Measurements from ENCODE around the gene MYO1E. TPM values are rescaled to one million over a fixed set of nuclear protein-coding genes. Genes with fewer than 3 reads are reported as not detected.

The MYO1E gene
- total RNA-seq, 1 donor from 2014 or later = 23.6 TPM

GRCh38 chr15:59087731-59088130 lies 284.9 kb downstream of the MYO1E start:
- intact Hi-C loops (cut with micrococcal nuclease) = no loop called here
- TF ChIP-seq CTCF (IDR thresholded peaks at IDR 0.05; ENCODE audit: borderline replicate concordance) = no peak
- Histone ChIP-seq H3K27ac (replicated peaks) (no peak overlapping the region), H3K27me3 (ENCODE audit: low read depth) (no peaks in the 10 kb centered on the region), H3K4me1 (no peaks in the 10 kb centered on the region), H3K4me3 (no peak overlapping the region), H3K9me3 (replicated peaks) (no peaks in the 10 kb centered on the region), H3K36me3 (peaks cover 95% of the 10 kb centered on the region)
- DNase-seq = no peak

Small RNA genes within 50 kb of the gene (microRNA-seq; reads per million reads assigned to microRNA genes)
- 1.6 reads per million for gene MIR2116

Other genes with a start within 250 kb of the MYO1E start
- gene LDHAL6B, start 166.0 kb downstream of the MYO1E start, total RNA-seq = not detected
- 2.9 TPM for gene FAM81A, start 65.3 kb upstream of the MYO1E start, total RNA-seq
- 0.14 TPM for gene GCNT3, start 238.9 kb upstream of the MYO1E start, total RNA-seq